ENCODE data around the gene ODF2.
"Not testable (repeated sequence)": the region's sequence is repeated elsewhere in the genome, so short reads cannot be mapped to it uniquely, and the experiment has no call there.

The ODF2 gene

DNA sequence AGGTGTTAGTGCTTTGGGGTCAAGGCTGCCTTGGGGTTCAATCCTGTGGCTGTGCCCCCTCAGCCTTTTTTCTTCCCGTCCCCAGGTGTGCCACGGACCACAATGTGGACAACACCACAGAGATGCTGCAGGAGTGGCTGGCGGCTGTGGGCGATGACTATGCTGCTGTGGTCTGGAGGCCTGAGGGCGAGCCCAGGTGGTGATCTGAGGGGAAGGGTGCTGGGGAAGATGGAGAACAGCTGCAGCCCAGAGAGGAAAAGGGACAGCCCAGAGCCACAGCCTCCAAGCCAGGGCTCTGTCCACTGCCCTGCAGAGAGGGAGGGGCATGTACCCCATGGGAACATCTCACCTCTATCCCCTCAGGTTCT, 33.0 kb upstream of the ODF2 start:
- in situ Hi-C loops (cut with MboI; ENCODE audit: low sequenced_read_pairs) = no loop called here

- in situ Hi-C loops (cut with MboI; ENCODE audit: low sequenced_read_pairs) = not testable (repeated sequence)
Measured at GRCh38 chr9:128423356-128423755, 32.5 kb upstream of the ODF2 start.

DNA sequence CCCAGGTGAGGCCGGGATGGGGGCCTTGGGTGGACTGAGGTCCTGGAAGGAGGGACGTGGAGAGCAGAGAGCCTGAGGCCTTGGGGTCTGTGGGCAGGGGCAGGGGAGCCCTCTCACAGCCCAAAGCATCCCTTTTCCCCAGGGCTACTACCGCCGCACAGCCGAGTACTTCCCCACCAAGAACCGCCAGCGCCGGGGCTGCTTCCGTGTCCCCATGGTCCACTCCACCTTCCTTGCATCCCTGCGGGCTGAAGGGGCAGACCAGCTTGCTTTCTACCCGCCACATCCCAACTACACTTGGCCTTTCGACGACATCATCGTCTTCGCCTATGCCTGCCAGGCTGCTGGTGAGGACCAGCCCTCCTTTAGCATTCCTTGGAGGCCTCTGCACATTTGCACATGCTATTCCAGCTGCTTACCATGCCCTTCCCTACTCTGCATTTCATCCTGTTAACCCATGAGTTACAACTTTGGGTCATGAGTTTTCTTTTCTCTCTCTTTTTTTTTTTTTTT, 31.5 kb upstream of the ODF2 start:
- in situ Hi-C loops (cut with MboI; ENCODE audit: low sequenced_read_pairs) = no loop called here

- in situ Hi-C loops (cut with MboI; ENCODE audit: low sequenced_read_pairs) = no loop called here
Measured at GRCh38 chr9:128428644-128429512, 26.9 kb upstream of the ODF2 start.

DNA sequence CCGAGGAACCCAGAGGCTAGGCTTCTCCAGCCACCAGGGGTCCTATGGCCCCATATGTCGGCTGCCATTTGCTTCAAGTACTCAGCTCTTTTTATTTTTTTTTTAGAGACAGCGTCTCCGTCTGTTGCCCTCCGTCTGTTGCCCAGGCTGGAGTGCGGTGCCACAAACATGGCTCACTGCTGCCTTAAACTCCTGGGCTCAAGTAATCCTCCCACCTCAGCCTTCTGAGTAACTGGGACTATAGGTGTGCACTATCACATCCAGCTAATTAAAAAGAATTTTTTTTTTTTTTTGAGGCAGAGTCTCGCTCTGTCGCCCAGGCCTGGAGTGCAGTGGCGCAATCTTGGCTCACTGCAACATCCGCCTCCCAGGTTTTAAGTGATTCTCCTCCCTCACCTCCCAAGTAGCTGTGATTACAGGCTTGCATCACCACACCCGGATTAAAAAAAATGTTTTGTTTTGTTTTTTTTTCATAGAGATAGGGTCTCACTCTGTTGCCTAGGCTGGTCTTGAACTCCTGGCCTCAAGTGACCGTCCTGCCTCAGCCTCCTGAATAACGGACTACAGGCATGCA, 26.2 kb upstream of the ODF2 start:
- in situ Hi-C loops (cut with MboI; ENCODE audit: low sequenced_read_pairs) = no loop called here

DNA sequence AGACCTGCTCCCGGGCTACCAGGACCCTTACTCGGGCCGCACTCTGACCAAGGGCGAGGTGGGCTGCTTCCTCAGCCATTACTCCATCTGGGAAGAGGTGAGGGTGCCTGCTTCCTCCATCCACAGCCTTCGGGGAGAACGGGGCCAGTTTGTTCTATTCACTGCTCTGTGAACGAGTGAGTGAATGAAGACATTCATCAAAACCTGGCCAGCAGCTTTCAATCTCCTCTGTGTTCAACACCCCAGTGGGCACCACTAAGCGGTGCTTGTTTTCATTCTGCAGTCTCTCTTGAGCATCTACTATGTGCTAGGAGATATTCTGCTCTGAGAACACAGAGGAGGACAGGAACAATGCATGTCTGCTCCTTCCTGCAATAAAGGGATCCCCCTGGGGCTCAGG, 24.6 kb upstream of the ODF2 start:
- in situ Hi-C loops (cut with MboI; ENCODE audit: low sequenced_read_pairs) = no loop called here

- in situ Hi-C loops (cut with MboI; ENCODE audit: low sequenced_read_pairs) = no loop called here
Measured at GRCh38 chr9:128434340-128434739, 21.5 kb upstream of the ODF2 start.

- in situ Hi-C loops (cut with MboI; ENCODE audit: low sequenced_read_pairs) = no loop called here
Measured at GRCh38 chr9:128435611-128436010, 20.2 kb upstream of the ODF2 start.

- in situ Hi-C loops (cut with MboI; ENCODE audit: low sequenced_read_pairs) = no loop called here
Measured at GRCh38 chr9:128438343-128439109, 17.3 kb upstream of the ODF2 start.

DNA sequence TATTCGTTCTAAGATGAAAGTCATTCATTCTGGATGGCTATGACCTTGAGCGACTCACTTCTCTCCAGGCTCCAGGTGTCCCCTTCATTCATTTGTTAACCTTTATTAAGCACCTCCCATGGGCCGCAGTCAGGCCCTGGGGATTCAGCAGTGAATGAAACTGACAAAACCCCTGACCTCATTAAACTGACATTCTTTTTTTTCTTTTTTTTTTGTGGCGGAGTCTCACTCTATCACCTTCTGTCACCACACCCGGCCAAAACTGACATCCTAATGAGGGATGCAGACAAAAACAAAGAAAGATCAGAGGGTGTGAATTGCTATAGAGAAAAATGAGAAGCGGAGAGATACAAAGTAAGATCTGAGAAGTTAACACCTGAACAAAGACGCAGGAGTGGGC, 16.5 kb upstream of the ODF2 start:
- in situ Hi-C loops (cut with MboI; ENCODE audit: low sequenced_read_pairs) = no loop called here

DNA sequence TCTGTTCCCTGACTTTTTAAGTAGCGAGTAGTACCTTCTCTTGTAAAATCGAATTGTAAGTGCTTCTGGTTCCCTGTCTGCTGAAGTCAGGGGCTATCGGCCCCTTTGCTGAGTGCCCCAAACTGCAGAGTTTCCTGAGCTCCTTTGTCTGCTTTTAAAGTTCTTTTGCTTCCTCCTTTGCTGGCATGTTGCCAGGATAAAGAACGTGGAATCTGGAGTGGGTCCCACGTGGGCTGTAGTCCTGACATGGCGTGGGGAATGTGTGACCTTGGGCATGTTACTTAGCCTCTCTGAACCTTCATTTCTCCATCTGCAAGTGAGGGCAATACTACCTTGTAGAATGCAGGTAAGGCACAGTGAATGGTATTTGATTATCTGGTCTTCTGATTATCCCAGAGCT, 13.7 kb upstream of the ODF2 start:
- in situ Hi-C loops (cut with MboI; ENCODE audit: low sequenced_read_pairs) = no loop called here

DNA sequence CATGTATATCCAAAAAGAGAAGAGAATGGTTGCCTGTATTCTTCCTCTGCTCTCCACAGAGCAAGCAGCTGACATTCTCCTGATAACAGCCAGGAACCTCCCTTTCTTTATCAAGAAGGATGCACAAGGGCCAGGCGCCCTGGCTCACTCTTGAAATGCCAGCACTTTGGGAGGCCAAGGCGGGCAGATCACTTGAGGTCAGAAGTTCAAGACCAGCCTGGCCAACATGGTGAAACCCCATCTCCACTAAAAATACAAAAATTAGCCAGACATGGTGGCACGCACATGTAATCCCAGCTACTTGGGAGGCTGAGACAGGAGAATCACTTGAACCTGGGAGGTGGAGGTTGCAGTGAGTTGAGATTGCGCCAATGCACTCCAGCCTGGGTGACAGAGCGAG, 9.3 kb upstream of the ODF2 start:
- in situ Hi-C loops (cut with MboI; ENCODE audit: low sequenced_read_pairs) = not testable (repeated sequence)

DNA sequence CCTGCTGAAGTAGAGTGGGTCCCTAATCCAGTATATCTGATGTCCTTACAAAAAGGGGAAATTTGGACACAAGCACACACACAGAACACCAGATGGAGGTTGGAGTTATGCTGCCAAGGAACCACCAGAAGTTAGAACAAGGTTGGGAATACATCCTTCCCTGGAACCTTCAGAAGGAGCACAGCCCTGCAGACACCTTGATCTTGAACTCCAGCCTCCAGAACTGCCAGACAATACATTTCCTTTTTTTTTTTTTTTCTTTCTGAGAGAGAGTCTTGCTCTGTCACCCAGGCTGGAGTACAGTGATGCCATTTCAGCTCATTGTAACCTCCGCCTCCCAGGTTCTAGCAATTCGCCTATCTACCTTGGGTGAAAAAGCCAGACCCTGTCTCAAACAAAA, 7.1 kb upstream of the ODF2 start:
- in situ Hi-C loops (cut with MboI; ENCODE audit: low sequenced_read_pairs) = no loop called here

DNA sequence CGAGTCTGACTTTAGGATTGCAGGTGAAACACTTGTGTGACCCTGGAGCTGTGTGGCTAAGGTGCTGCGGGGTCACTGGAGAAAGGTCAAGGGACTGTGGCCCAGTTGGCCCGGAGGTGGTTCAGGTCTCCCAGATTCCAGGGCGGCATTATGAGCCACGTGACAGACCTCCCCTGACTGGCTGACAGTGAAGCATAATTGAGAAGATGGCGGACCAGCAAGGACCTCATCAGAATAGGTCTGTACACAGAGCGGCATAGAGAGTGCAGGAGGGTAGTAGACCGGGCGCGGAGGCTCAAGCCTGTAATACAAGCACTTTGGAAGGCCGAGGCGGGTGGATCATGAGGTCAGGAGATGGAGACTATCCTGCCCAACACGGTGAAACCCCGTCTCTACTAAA, 815 bp upstream of the ODF2 start:
- in situ Hi-C loops (cut with MboI; ENCODE audit: low sequenced_read_pairs) = no loop called here

DNA sequence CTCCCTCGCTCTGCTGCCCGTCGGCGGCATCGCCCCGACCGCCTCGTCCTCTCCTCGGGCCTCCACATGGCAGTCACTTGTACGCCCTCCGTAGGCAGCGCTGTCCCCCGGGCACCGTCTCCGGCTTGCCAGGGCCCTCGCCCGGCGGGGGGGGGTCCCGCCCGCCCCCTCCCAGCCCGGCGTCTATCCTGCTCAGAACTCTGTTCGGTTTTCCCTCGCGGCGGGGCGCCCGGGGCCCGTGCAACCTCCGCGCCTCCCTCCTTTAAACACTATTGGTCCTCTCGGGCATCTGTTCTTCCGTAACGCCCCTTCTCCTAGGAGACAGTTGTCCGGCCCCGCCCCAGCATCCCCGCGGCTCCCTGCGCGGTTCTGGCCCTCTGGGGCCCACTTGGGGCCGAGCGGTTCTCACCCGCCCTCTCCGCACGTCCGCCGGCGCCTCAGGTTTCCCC, 831 bp downstream of the ODF2 start:
- in situ Hi-C loops (cut with MboI; ENCODE audit: low sequenced_read_pairs) = no loop called here

DNA sequence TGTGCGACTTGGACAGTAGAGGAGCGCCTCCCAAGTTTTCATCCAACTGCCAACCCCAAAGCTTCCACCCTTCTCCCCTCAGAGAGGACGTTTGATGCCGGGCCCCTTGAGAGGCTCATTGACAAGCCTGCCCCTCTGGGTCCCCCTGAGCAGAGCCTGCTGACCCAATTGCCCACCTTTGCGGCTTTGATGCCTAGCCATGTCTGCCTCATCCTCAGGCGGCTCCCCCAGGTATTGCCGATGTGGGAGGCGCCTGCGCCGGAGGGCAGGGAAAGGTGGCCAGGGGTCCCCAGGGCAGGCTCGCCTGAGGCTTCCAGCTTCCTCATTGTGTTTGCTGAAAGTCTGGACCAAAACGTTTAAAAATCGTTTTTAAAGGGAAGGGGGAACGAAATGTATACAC, 1.4 kb downstream of the ODF2 start:
- in situ Hi-C loops (cut with MboI; ENCODE audit: low sequenced_read_pairs) = no loop called here

DNA sequence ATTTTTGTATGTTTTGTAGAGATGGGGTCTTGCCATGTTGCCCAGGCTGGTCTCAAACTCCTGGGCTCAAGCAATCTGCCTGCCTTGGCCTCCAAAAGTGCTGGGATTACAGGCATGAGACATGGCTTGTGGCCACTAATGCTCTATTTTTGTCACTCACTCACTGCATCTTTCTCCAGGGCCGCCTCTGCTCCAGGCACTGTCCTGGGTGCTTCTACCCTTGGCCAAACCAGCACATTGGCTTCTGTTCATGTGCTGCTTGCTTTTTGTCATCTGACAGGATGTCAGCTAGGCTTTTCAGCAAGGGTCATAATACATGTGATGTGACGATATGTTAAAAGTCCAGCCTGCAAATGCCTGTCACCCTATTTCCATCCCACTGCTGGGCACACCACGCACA, 3.2 kb downstream of the ODF2 start:
- in situ Hi-C loops (cut with MboI; ENCODE audit: low sequenced_read_pairs) = no loop called here

- in situ Hi-C loops (cut with MboI; ENCODE audit: low sequenced_read_pairs) = no loop called here
Measured at GRCh38 chr9:128469070-128469469, 13.3 kb downstream of the ODF2 start.

DNA sequence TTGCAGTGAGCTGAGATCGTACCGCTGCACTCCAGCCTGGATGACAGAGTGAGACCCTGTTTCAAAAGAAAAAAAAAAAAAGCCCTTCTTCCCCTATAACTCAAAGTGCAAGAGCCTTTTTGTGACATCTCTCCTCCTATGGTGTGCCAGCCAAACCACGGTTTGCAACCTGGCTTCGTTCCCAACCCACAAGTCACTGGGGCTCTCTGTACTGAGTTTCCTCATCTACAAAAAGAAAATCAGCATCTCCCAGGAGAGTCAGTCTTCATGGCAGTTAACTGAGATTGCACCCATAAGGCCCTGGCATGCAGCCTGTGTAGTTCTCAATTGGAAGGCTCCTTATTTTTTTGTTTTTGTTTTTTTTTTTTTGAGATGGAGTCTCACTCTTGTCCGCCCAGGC, 14.8 kb downstream of the ODF2 start:
- in situ Hi-C loops (cut with MboI; ENCODE audit: low sequenced_read_pairs) = no loop called here

DNA sequence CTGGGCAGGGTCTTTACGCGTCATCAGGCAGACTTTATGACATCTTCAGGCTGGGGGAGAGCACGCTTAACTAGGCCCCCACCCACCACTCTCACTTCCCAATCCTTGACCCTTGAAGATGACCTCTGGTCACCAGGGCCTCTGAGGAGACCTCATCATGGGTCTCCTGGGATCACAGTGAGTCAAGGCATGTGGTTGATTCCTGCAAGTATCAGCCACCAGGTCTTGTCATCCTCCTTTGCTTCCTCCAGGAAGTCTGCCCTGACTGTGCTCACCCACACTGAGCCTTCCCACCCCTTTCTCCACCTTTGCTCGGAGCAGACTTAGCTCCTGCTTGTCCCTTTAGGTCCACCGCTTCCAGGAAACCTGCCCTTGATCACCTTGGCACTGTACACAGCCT, 17.3 kb downstream of the ODF2 start:
- in situ Hi-C loops (cut with MboI; ENCODE audit: low sequenced_read_pairs) = no loop called here

GRCh38 chr9:128475867-128476266, 20.1 kb downstream of the ODF2 start:
- in situ Hi-C loops (cut with MboI; ENCODE audit: low sequenced_read_pairs) = no loop called here

GRCh38 chr9:128479262-128479661, 23.5 kb downstream of the ODF2 start:
- in situ Hi-C loops (cut with MboI; ENCODE audit: low sequenced_read_pairs) = no loop called here
